Stomach (tissue), 4 donors: ENCODE data around the gene KDM3A.

Experiments used
- CTCF ChIP-seq, 7 experiments: fragments of 450-650 bp in 4 of 7; fragments of 200-600 bp in 3 of 7; sonication (generic) in 3 of 7; IDR thresholded peaks; one replicate each; pipeline ENCODE4 v1.5.1; 2016 to 2019; ENCODE audit warnings: antibody characterized with exemption in 7 of 7, control low read depth in 2 of 7, mild to moderate bottlenecking in 1 of 7
- POLR2A ChIP-seq, 4 donors: fragments of 450-650 bp; IDR thresholded peaks; one replicate each; pipeline ENCODE4 v1.6.1; 2016; ENCODE audit warnings: antibody characterized with exemption in 4 of 4, control low read depth in 2 of 4, mild to moderate bottlenecking in 1 of 4, moderate library complexity in 1 of 4
- POLR2AphosphoS5 ChIP-seq, 3 donors: sonication (generic); formaldehyde crosslinking; IDR thresholded peaks; one replicate each; pipeline ENCODE4 v1.6.1; 2016; ENCODE audit warnings: antibody characterized with exemption in 3 of 3

GRCh38 chr2:86521922-86522321 lies 80.8 kb downstream of the KDM3A start:
- TF ChIP-seq CTCF (IDR thresholded peaks at IDR 0.05): no peak
- no peak for TF ChIP-seq POLR2AphosphoS5 (IDR thresholded peaks at IDR 0.05)
- TF ChIP-seq POLR2A (IDR thresholded peaks at IDR 0.05): no peak
